Stimulated activated CD4-positive, alpha-beta T cell treated with anti-CD3 and anti-CD28 coated beads, Interleukin-4, amount 100 ng/mL, for 1 hour (primary cell): Measurements from ENCODE around the gene RHOXF2.
"Not testable (repeated sequence)": the region's sequence is repeated elsewhere in the genome, so short reads cannot be mapped to it uniquely, and the experiment has no call there.

ENCODE experiments used
- DNase-seq: peaks from one replicate; pipeline ENCODE4 v3.0.0-alpha.2; 2020

Gene RHOXF2

GRCh38 chrX:120158313-120158712, at the start of gene RHOXF2:
Gene RHOXF2, plus strand, starts transcription at chrX:120158613. Its CDS starts 138 bp downstream, at chrX:120158751.
- DNase-seq, result not testable (repeated sequence)

GRCh38 chrX:120109378-120109777, 49.0 kb upstream of the RHOXF2 start:
- no peak for DNase-seq

- no peak for DNase-seq
Measured at GRCh38 chrX:120111611-120112010, 46.8 kb upstream of the RHOXF2 start.

GRCh38 chrX:120115438-120115963, 42.9 kb upstream of the RHOXF2 start, which contains the start of gene RHOXF1:
Gene RHOXF1, minus strand, starts transcription at chrX:120115913. Its CDS starts 51 bp downstream, at chrX:120115862.
- no peak for DNase-seq

- no peak for DNase-seq
Measured at GRCh38 chrX:120120223-120120622, 38.2 kb upstream of the RHOXF2 start.

- DNase-seq, result no peak
Measured at GRCh38 chrX:120125444-120125843, 33.0 kb upstream of the RHOXF2 start.

GRCh38 chrX:120128306-120128846, 30.0 kb upstream of the RHOXF2 start:
- not testable (repeated sequence) for DNase-seq

GRCh38 chrX:120136128-120136527, 22.3 kb upstream of the RHOXF2 start:
- no peak for DNase-seq

GRCh38 chrX:120136840-120137239, 21.6 kb upstream of the RHOXF2 start:
- no peak for DNase-seq

- DNase-seq, result no peak
Measured at GRCh38 chrX:120137439-120137838, 21.0 kb upstream of the RHOXF2 start.

- no peak for DNase-seq
Measured at GRCh38 chrX:120140293-120140981, 18.0 kb upstream of the RHOXF2 start.

GRCh38 chrX:120144178-120144844, 14.1 kb upstream of the RHOXF2 start:
- no peak for DNase-seq

- no peak for DNase-seq
Measured at GRCh38 chrX:120145295-120145925, 13.0 kb upstream of the RHOXF2 start.

- not testable (repeated sequence) for DNase-seq
Measured at GRCh38 chrX:120146323-120146722, 12.1 kb upstream of the RHOXF2 start.

GRCh38 chrX:120147537-120147936, 10.9 kb upstream of the RHOXF2 start:
- DNase-seq, result no peak

GRCh38 chrX:120150109-120150744, 8.2 kb upstream of the RHOXF2 start:
- not testable (repeated sequence) for DNase-seq

- not testable (repeated sequence) for DNase-seq
Measured at GRCh38 chrX:120159086-120159485, 673 bp downstream of the RHOXF2 start.

- DNase-seq, result not testable (repeated sequence)
Measured at GRCh38 chrX:120193254-120193653, 34.8 kb downstream of the RHOXF2 start.

- DNase-seq, result not testable (repeated sequence)
Measured at GRCh38 chrX:120193720-120194119, 35.3 kb downstream of the RHOXF2 start.

GRCh38 chrX:120195786-120196185, 37.4 kb downstream of the RHOXF2 start:
- DNase-seq, result not testable (repeated sequence)

- not testable (repeated sequence) for DNase-seq
Measured at GRCh38 chrX:120196626-120197283, 38.3 kb downstream of the RHOXF2 start.

GRCh38 chrX:120200851-120201250, 42.4 kb downstream of the RHOXF2 start:
- DNase-seq, result no peak
